Measurements from ENCODE around the gene KCNH1.
"Not testable (repeated sequence)": the region's sequence is repeated elsewhere in the genome, so short reads cannot be mapped to it uniquely, and the experiment has no call there.

KCNH1 gene

GRCh38 chr1:211068976-211069375, 65.0 kb downstream of the KCNH1 start:
- TF ChIP-seq CTCF (IDR thresholded peaks at IDR 0.05; ENCODE audit: low read depth, low read length): no peak
- DNase-seq (ENCODE audit: extremely low read depth, low read depth): no peak

GRCh38 chr1:211066781-211067384, 67.1 kb downstream of the KCNH1 start:
- TF ChIP-seq CTCF (IDR thresholded peaks at IDR 0.05; ENCODE audit: low read depth, low read length): no peak
- DNase-seq (ENCODE audit: extremely low read depth, low read depth): no peak

GRCh38 chr1:211041838-211042237, 92.1 kb downstream of the KCNH1 start:
- not testable (repeated sequence) for DNase-seq (ENCODE audit: extremely low read depth, low read depth)

- peak; percentile 75 for DNase-seq (ENCODE audit: extremely low read depth, low read depth)
- TF ChIP-seq CTCF (IDR thresholded peaks at IDR 0.05; ENCODE audit: low read depth, low read length): no peak
These were observed 96.9 kb downstream of the KCNH1 start for GRCh38 chr1:211037095-211037494.

- no peak for DNase-seq (ENCODE audit: extremely low read depth, low read depth)
These were observed 97.4 kb downstream of the KCNH1 start for GRCh38 chr1:211036381-211037060.

GRCh38 chr1:211035821-211036380, 98.0 kb downstream of the KCNH1 start:
- DNase-seq (ENCODE audit: extremely low read depth, low read depth): no peak
- no peak for TF ChIP-seq CTCF (IDR thresholded peaks at IDR 0.05; ENCODE audit: low read depth, low read length)

More at GRCh38 chr1:211036381-211037060, 97.4 kb downstream of the KCNH1 start:
- no peak for TF ChIP-seq CTCF (IDR thresholded peaks at IDR 0.05; ENCODE audit: low read depth, low read length)

GRCh38 chr1:211033921-211034525, 99.9 kb downstream of the KCNH1 start:
- no peak for DNase-seq (ENCODE audit: extremely low read depth, low read depth)
- TF ChIP-seq CTCF (IDR thresholded peaks at IDR 0.05; ENCODE audit: low read depth, low read length): no peak

Measured in AG09319 (cell line).